TTC549 (cell line): ENCODE data around the gene DCUN1D4.
"Not testable (repeated sequence)": the region's sequence is repeated elsewhere in the genome, so short reads cannot be mapped to it uniquely, and the experiment has no call there.

Experiments
- FAIRE-seq: peaks from 2 replicates; lab custom pipeline; 2012; peaks lifted over from hg19 to GRCh38; lab: Jason Lieb, UNC

Gene DCUN1D4

DNA sequence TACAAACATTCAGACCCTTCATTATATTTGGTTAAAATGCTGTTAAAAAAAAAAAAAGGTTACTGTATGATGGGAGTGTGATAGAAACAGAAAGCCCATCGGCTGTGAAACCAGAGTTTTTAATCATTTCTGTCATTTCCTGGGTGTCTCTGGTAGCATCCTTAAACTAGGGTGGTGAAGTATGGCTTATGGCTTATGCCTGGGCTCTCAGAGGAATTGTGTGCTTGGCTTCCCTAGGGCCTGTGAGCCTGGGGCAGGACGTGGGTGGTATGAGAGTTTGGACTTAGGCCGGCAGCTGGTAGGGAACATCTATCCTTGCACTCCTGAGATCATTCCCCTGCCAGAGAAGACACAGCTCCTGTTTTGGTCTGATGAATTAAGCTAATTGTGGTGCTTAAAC is 52.2 kb downstream of the DCUN1D4 start:
- FAIRE-seq = no peak

DNA sequence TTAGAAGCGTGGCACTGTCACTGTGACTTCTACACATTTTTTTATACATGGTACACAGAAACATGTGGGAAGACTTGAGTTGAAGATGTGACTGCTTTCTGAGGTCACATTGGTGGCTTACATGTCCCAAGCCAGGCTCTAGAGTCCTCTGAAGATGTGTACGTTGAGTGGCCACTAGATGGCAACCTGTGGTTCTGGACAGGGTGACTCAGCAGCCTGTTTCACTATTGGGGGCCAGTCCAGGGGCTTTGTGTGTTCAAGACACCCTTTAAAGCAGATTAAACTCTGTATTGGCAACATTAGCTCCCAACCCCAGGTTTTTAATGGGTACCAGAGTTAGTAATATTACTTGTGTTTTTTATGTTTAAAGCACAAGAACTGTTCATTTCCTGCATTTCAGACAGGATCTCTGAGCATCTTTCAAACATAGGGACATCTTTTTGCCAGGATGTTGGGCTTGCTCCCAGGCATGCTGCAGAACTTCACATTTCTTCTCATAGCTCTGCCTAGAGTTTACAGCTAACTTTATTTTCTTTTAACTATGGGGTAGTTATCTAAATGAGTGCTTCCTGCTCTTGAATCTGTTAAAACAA is 53.0 kb downstream of the DCUN1D4 start:
- peak; percentile 71 for FAIRE-seq

DNA sequence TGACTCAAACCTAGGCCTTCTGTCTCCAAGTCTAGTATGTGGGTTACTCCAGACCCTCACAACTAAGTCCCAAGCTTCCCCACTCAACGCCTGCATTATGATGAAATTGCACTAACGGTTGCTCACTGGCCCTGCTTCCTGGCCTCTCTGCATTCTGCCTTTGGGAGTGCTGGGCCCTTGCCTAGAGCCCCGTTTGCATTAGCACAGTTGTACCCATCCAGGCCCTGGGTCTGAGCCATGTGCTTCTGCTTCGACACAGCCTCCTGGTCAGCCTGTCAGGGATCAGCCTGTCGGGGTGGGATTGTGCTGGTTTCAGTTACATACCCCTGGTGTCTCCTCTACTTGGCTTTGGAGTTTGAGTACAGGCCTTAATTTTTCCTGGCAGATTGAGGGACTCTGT is 58.4 kb downstream of the DCUN1D4 start:
- FAIRE-seq = no peak

DNA sequence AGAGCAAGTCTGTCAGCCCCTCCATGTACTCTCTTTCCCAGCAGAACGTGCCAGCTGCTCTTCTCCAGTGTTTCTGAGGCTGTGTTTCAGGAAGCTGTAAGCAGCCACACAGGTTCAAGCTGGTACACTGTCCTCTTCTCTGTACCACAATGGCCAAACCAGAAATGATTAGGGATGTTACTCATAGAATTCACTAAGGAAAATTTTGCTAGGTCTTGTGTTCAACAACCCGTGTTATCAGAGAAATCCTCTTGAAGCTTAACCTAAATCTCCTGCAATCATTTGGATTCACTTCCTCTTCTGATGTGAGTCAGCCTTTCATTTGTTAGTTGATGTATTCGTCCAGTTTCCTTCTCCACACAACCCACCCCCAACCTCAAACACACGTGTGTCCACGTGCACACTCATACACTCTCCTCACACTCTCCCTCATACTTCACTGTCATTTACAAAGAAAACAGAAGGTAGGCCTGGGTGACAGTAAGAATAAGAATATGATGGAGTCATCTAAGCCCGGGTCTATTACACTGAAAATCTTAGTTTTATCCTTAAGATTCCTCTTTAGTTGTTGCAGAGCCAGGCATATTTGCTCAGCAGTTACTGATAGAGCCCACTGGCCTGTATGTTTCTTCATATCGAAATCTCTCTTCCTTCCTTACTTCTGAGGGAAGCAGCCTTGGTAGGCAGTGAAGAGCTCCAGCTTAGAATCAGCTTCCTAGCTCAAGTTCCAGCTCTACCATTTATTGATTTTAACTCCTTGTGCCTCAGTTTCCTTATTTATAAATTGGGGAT is 63.4 kb downstream of the DCUN1D4 start:
- no peak for FAIRE-seq

DNA sequence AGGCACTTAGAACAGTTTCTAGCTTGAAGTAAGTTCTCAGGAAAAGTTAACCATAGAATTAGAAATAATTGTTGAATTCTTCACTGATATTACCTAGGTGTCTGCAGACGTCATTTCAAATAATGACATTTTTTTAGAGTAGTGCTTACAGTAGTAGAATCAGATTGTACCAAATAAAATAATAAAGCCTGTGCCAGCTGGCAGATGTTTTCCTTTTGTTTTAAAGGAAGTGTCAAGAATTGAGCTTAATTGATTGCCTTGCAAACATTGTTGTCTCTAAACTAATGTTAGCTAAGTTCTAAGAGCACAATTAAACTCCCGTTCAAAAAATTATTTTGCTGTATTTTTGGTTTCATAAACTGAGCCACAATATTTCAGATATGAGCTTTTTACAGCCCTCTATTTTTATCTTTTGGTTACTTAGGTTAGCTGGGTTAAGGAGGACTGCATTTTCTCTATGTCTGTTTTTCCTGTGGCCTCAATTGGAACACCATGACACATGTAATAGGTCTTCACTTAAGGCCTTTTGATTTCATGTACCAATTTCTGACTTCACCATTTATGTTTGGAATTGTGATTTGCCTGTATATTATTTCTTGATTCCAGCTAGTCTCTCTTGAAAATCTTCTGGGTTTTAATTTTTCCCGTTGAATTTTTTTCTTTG is 64.2 kb downstream of the DCUN1D4 start:
- no peak for FAIRE-seq

DNA sequence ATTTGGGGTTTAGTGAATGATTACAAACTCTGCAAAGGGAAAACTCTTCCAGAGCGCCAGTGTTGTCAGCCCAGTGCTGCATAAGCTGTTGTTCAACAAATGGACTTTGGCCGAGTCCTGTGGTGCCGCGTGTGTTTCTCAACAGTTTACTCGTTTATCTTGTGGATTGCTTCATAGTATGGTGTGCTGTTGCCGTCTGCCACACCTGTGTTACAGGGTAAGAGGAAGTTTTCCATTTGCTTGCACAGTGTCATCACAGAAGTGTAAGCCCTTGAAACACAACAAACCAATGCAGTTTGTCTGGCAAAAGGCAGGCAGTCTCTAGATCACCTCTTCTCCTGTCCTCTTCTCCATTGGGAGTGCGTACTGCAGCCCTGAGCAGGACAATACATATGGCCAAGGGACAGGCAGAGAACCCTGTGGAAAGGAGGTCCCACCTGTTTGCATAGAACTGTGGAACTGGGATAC is 66.3 kb downstream of the DCUN1D4 start:
- FAIRE-seq = no peak

DNA sequence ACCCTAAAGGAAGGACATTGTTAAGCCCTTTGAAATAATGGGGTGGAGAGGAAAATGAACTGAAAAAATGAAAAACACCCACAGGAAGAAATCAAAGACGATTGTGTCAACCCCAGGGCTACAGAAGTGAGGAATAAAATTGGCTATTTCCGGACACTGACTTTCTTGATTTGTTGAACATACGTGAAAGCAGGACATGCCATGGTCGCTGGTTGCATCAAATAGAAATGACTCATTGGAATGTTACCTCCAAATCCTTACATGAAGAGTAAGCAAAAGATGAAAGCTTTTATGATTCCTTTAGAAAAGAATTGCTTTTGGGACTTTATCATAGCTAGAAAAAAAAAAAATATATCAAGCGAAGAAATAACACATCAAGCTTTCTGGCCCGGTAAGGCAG is 75.3 kb downstream of the DCUN1D4 start:
- FAIRE-seq = no peak

DNA sequence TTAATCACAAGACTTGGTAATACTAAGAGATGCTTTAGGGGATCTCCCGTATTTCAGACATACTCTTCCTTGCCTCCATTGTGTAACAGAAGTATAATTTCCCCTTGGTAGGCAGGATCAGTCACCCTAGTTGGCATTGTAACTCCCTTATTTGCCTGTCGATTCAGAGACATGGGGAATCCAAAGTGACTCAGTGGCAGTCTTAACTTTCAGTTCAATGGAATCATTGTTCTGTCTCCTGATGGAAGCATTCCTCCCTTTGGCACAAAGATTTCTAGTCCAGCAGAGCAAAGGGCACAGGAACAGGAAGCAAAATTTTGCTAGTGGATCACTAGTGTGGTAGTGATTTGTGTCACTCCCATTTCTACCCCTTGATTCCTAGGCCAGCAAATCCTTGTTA is 80.4 kb downstream of the DCUN1D4 start:
- no peak for FAIRE-seq

DNA sequence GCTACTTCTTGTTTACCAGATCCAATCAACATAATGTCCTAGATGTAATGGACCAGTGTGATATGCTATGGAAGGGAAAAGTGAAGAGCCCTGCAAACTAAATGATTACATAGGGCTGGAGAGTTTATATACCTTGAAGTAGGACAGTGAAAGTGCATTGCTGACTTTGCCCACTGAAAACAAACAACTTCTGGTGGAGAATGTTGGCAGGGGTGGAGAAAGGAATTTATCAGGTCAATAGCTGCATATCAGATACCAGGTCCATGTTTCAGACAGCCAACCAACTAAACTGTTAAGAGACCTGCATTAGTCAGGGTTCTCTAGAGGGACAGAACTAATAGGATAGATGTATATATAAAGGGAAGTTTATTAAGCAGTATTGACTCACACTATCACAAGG is 82.4 kb downstream of the DCUN1D4 start:
- FAIRE-seq = no peak

DNA sequence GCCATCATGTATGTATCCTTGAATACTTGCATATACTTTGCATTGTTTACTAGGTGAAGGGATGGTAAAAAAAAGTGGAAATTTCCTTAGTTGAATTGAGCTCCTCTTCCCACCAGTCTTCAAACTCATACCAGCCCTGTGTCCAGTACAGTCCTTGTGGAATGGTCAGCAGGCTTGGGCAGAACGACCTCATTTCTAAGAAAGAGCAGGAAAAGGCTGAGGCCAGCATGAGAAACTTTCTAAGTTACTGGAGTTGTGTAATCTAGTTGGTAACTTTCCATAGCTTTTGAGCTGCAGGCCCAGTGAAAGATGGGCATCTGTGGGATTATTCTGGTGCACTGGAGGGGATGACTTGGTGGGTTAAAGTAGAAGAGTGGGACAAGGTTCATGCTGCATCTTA is 87.6 kb downstream of the DCUN1D4 start:
- no peak for FAIRE-seq

DNA sequence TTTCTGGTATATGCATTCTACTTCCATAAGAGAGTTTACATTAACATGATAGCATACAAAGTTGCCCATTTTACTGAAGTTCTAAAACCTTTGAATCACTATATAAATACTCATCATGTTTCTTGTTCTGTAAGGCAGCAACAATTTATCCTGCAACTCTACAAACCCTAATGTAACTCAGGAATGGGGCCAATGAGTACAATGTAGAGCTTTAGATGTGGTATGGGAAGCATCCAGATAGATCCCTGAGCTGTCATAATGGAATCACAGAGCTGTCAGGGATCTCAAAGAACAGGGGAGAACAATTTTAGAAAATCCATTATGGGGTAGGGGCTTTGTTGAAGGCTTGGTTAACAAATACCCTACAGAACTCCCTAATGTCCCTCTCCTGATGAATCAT is 88.5 kb downstream of the DCUN1D4 start:
- FAIRE-seq = no peak

DNA sequence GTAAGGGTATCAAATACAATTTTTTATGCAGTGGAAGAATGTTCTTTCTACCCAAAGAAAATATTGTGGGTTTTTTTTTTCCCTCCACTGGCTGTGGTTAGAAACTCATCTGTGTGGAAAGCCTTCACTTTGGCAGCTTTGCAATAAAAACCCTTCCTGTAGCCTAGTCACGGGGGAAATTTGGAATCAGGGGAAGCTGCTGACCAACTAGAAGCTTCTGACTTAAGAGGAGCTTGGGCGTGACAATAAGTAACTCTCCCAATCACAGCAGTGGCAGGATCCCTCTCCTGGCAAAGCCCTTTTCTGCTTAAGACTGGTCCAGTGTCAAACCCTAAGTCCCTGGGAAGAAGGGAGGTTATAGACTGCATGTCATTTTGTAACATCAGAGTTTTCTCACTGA is 89.3 kb downstream of the DCUN1D4 start:
- FAIRE-seq = no peak

DNA sequence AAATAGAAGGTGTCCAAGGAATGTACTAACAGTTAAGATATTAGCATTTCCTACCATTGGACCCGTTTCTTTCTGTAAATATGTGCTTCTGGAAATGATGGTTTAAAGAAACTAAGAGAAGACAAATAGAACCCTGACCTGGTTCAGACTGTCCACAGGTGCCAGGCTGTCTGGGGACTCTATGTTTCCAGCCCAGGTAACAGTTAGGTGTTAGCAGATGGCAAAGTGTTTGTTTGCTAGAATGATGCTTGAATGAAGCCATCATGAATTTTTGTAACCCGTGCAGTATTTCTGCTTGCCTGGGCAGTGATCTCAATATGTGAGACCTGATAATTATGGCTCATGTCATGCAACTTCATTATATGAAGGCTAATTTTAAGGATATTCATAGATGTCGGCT is 89.7 kb downstream of the DCUN1D4 start:
- FAIRE-seq = no peak

DNA sequence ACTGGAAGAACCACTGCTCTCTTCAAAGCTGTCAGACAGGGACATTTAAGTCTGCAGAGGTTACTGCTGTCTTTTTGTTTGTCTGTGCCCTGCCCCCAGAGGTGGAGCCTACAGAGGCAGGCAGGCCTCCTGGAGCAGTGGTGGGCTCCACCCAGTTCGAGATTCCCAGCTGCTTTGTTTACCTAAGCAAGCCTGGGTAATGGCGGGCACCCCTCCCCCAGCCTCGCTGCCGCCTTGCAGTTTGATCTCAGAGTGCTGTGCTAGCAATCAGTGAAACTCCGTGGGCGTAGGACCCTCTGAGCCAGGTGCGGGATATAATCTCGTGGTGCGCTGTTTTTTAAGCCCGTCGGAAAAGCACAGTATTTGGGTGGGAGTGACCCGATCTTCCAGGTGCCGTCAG is 97.5 kb downstream of the DCUN1D4 start:
- not testable (repeated sequence) for FAIRE-seq

DNA sequence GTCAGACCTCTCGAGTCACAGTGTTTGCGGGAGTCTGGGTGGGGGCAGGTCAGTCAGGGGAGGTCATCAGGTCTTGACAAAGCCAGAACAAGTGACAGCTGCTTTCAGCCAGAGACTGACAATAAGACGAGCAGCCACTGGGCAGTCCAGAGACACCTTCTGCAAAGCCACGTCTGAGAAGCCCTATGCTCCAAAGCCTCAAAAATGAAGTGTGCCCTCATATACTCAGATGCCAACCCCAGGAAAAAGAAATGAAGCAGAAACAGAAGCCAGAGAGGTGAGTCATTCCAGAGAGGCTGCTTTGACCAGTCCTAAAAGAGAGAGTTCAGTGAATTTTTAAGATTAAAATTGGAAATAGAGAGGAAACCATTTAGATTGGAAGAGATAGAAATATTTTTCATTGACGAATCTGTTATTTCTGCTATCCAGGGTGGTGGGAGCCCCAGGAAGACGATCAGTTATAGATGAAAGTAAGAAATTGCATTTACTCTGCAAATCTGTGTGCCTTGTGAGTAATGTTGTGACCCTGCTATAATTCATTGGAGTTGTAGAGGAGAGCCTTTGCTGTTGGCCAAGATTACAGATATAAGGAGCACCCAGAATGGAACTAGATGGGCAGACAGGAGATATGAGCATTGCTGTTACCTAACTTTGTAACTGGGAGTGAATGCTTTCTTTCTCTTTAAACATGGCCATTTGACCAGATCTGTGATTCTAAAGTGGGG is 99.3 kb downstream of the DCUN1D4 start:
- no peak for FAIRE-seq

DNA sequence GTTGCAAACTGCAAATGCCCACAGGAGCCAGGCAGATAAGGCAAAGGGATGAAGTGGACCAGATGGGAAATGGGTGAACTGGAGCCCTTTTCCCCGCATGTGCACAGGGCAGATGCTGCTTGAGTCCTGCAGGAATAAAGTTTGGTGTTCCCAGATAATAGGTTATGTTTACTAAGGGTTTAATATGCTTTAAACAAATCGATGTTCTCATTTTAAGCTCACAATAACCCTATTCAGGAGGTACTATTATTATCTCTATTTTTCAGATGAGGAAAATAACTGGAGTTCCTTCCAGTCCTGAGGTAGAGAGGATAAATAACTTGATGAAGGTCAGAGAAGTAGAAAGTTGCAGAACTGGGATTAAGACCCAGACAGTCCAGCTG is 99.9 kb downstream of the DCUN1D4 start:
- FAIRE-seq = no peak

DNA sequence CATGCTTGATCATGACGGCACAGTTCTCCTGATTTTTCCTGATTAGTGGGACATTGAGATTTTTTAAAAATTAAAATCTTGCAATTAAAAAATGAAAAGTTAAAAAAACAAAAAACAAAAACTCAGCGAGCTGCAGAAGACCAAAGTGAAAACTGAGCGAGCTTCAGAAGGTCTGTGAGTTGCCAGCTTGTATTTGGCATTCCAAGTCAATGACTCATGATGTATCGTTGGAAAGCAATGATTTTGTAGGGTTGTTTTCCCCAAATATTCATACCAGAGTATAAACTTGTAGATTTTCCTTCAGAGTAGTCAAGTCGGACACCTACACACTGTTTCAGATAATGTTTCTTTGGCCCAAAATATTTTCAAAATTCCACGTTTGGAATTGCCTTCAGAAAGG is 100.3 kb downstream of the DCUN1D4 start:
- no peak for FAIRE-seq

DNA sequence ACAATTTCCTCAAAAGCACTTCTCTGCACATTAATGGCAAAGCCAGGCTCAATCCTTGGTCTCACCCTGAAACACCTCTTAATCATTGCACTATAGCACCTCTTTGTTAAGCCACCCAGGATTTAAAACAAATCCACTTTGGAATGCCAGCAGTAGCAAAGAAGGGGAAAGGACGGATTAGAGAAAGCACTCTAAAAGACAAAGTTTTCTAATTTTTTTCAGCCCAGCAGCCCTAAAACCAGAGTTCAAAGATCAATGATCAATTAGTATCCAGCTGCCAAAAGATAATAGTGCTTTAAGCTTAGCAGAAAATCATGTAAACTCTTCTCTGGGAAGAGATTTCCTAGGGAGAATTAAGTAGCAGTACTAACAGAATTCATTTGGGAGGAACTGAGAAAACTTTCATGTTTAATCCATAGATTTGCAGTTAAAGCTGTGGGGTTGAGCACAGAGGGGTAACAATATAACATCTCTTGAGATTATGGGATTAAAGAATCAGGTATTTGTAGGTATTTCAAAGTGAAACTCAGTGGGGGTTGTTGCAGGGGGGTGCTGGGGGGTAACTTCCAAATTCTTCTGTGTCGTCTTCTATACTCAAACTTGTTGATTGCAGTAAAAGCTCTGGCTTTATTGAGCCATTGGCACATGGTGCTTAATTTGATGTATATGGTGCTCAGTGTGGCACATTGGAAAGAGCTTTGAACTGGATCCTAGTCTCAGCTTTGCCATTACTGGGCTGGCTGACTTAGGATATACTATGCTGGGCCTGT is 115.4 kb downstream of the DCUN1D4 start:
- FAIRE-seq = no peak

DNA sequence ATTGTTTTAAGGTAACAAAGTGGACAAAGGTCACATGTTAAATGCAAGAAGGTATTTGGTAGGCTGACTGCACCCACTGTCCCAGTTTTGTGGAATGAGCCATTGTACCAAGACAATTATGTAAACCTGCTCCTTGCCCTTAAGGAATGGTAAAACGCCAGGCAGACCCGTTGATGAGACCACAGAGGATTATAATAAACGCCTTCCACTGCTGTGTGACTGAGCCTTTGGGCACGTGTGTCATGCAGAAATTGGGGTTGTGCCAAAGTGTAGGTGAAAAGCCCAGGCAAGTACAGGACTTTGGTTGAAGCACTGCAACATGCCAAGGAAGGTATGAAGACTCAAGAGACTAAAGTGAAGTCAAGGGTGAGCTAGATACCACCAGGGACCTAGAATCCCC is 117.5 kb downstream of the DCUN1D4 start:
- no peak for FAIRE-seq

DNA sequence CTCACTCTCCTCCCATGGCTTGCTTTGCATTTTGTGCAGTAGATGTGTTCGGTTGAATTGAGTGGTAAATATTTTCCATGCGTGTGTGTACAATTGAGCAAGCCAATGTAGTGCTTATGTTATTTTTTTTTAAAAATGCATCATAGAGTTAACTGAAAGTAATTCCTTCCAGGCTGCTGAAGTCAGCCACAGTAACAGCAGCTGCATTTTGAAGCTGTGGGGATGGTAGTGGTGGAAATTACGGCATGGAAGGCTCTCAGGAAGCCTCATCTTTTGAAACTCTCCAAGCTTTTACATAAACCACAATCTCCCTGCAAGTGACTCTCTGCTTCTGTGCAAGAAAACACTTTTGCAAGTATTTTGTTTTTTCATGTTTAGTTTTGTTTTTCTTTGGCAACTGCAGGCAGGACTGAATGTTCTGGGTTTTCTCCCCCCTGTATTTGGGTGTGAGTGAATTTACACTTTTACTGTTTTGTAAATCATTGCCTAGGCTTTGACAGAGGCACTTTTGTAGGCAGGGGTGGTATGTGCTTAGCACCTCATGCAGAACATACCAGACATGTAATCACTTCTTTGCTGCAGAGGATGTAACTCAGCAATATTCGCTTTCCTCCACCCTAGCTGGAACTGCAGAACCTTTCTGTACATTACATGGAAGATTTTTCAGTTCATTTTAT is 121.0 kb downstream of the DCUN1D4 start:
- FAIRE-seq = no peak

DNA sequence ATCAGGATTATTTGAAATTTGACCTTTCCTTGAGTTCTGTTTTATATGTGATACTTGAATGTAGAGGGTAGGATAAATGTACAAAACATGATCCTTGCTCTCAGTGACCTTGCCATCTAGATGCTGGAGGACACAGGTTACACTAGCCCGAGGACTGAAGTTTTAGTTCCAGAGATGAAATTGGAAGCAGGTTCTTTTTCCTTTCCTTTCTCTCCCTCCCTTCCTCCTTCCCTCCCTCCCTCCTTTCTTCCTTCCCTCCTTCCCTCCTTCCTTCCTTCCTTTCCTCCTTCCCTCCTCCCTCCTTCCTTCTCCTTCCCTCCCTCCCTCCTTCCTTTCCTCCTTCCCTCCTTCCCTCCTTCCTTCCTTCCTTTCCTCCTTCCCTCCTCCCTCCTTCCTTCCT is 122.9 kb downstream of the DCUN1D4 start:
- FAIRE-seq = no peak
